Fibroblast of mammary gland (primary cell): ENCODE measurements around the gene ABHD17A.

Source experiments
- DNase-seq: peaks from one replicate; pipeline ENCODE4 v3.0.0-alpha.2; 2010; ENCODE audit warnings: low read depth
- H3K4me3 ChIP-seq: 2 replicates; pipeline ENCODE4 v1.5.1; 2011; ENCODE audit warnings: low read depth, mild to moderate bottlenecking, low read length, moderate library complexity; ENCODE audit not compliant: control insufficient read depth
- TF ChIP-seq, protein P1 (sequence below): conservative IDR thresholded peaks from 2 replicates; pipeline ENCODE4 v1.5.1; 2011; ENCODE audit warnings: low read depth, low read length, inconsistent platforms; ENCODE audit not compliant: control insufficient read depth, insufficient read depth

Gene ABHD17A

DNA sequence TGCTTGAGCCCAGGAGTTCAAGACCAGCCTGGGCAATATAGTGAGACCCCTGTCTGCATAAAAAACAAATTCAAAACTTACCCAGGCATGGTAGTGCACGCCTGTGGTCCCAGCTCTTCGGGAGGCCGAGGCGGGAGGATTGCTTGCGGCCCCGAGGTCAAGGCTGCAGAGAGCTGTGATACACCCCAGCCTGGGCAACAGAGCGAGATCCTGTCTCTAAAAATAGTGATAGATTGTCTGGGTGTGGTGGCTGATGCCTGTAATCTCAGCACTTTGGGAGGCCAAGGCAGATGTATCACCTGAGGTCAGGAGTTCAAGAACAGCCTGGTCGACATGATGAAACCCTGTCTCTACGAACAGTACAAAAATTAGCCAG lies 18.0 kb downstream of the ABHD17A start:
- no peak for DNase-seq
- H3K4me3 ChIP-seq: no peak overlapping the region
- TF ChIP-seq, protein P1, sequence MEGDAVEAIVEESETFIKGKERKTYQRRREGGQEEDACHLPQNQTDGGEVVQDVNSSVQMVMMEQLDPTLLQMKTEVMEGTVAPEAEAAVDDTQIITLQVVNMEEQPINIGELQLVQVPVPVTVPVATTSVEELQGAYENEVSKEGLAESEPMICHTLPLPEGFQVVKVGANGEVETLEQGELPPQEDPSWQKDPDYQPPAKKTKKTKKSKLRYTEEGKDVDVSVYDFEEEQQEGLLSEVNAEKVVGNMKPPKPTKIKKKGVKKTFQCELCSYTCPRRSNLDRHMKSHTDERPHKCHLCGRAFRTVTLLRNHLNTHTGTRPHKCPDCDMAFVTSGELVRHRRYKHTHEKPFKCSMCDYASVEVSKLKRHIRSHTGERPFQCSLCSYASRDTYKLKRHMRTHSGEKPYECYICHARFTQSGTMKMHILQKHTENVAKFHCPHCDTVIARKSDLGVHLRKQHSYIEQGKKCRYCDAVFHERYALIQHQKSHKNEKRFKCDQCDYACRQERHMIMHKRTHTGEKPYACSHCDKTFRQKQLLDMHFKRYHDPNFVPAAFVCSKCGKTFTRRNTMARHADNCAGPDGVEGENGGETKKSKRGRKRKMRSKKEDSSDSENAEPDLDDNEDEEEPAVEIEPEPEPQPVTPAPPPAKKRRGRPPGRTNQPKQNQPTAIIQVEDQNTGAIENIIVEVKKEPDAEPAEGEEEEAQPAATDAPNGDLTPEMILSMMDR: no peak

DNA sequence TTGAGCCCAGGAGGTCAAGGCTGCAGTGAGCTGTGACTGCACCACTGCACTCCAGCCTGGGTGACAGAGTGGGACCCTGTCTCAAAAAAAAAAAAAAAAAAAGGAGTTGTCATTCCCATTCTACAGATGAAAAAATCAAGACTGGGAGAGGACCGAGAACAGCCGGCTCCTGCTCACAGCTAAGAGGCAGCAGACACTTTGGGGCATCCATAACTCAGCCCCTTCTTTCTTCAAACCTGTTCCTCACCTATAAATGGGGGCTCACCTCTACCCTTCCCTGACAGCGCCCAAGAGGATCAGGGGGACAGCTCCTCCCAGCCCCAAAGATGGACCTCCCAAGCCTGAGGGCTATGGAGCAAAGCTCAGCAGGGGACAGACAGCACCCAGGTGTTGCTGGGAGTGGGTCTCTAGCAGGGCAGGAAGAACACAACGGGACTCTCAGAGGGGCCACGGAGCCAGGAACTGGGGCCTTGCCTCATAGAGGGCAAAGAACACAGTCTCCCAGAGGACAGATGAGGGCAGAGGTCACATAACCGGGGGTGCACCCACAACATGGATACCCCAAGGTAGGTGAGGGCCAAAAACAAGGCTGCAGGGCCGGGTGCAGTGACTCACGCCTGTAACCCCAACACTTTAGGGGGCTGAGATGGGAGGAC lies 18.5 kb downstream of the ABHD17A start:
- DNase-seq: no peak
- TF ChIP-seq, protein P1: no peak
- no peak overlapping the region for H3K4me3 ChIP-seq

DNA sequence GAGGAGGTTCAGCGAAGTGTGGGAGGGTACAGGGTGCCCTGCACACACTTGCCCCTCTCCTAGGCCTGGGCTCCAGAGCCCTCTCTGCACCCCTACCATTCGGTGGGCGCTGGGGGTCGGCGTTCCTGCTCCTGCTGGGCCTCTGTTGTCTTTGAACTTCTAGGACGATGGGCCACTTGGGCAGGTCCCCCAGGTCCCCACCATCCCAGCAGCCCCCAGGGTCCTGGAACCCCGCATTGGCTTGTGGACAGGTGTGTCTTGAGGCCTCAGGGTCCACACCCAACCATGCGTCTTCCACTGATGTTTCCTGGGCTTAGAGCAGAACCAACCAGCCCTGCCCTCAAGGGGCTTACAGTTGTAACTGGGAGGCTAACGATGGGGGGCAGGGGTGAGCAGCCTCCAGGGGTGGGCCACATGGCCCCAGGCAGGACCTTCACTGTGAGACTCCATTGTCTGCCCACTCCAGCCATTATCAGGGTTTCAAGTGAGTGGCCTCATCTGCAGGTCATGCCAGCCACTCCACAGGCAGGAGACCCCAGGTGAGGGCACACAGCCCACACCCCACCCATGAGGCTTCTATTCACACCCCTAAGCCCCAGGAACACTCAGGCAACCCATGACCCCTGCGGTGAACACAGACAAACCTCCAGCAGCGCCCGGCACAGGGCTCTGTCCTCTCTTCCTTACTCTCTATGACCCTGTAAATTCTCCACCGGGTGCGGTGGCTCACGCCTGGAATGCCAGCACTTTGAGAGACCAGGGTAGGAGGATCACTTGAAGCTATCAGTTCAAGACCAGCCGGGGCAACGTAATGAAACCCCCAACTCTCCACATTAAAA lies 19.9 kb downstream of the ABHD17A start:
- H3K4me3 ChIP-seq: peak overlapping the region; percentile 4
- no peak for DNase-seq
- TF ChIP-seq, protein P1: no peak

DNA sequence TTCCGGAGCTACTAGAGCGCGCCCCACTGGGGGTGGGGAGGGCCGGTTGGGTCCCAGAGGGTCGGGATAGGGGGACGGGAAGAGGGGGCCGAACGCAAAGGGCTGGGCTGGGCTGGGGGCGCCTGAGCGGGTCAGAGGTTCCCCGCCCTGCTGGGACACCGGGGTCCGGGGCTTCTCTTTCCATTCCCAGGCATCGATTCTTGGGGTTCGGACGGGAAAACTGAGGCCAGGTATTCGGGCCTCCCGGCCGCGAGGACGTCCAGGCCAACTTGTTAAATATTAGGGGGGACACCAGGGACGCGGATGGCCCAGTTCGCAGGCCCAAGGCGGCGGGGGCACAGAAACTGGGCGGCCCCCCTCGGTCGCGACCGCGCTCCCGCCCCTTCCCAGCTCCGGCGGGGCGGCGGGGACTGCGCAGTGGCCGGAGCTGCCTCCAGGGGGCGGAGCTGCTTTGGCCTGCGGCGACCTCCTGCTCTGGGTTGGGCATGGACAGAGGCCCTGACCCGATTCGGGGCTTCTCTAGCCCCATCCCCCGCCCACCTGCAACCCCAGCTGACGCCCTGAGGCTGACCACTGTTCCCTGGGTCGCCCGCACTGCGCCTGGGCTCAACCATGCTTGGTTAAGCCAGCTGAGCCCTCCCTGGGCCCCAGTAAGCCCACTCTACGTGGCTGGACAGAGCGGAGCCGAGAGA lies 20.7 kb downstream of the ABHD17A start:
- TF ChIP-seq, protein P1: peak; percentile 44
- DNase-seq: peak; percentile 57
- peak overlapping the region; percentile 68 for H3K4me3 ChIP-seq

DNA sequence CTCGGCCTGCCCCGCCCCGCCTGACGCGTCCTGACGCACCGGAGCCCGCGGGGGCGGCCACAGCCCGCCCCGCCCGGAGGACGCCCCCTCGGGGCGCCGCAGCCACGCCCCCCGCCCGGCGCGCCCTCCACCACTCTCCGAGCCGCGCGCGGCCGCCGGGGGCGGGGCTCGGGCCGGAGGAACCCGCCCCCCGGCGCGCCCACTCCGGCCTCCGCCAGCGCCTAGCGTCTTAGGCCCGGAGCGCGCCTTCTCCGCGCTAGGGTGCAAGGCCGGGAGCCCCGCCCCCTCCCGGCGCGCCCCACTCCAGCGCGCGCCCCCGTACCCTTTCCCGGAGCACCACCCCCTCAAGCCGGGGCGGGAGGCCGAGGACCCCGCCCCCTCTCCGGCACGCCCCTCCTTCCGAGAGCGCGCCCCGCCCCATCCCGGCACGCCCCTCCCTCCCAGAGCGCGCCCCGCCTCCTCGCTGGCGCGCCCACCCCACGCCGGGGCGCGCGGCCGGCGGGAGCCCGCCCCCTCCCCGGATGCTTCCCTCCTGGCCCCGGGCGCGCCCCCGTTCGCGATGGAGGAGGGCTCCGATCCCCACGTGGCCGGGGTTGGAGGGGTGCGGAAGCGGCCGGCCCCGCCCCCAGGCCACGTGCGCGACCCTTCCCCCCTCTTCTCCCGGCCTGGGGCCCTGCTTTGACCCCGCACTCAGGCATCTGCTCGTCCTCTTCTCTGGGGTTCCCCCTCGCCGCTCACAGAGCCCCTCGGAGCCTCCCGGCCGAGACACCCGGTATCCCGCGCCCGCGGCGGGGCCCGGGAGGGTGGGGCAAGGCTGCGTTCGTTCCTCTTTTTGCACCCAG lies 21.4 kb downstream of the ABHD17A start:
- DNase-seq: peak; percentile 90
- H3K4me3 ChIP-seq: peak overlapping the region; percentile 68
- TF ChIP-seq, protein P1: no peak

DNA sequence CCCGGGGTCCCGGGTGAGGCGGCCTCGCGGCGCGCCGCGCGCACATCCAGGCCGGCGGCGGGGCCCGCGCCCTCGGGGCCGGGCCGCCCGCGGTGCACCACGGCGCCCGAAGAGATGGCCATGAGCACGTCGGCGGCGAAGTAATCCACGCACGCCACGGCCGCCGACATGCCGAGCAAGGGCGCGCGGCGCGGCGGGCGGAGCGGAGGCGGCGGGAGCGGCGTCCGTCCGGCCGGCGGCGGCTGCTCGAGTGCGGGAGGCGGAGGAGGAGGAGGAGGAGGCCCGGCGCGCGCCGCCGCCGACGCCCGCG lies 22.0 kb downstream of the ABHD17A start, which contains the start of gene KLF16:
KLF16 (minus strand) TSS at position 252 of the 310 bp plus-strand sequence; CDS start at position 170, 82 bp downstream.
- peak within 1 kb of the TSS; percentile 83 for H3K4me3 ChIP-seq
- no peak for DNase-seq
- TF ChIP-seq, protein P1: no peak
